Neural cell (in vitro differentiated cells): Measurements from ENCODE around the gene RNU7-1. TPM values are rescaled to one million over a fixed set of nuclear protein-coding genes. Genes with fewer than 3 reads are reported as not detected.

ENCODE experiments used
- H2AFZ ChIP-seq: fragments of 200-600, 300-800 bp; sonication (generic), shearing (Covaris generic); 2 replicates; pipeline ENCODE4 v1.6.0; 2014; ENCODE audit warnings: low read depth, mild to moderate bottlenecking, antibody characterized with exemption, low read length, moderate library complexity
- H3F3A ChIP-seq: fragments of 200-600 bp; shearing (Covaris generic); 2 replicates; pipeline ENCODE4 v1.6.1; 2016; ENCODE audit warnings: mild to moderate bottlenecking, moderate library complexity, mixed read lengths, antibody characterized with exemption, low read length; ENCODE audit not compliant: insufficient read depth, poor library complexity, severe bottlenecking
- H3K27ac ChIP-seq: fragments of 200-600, 300-800 bp; sonication (generic), shearing (Covaris generic); 2 replicates; pipeline ENCODE4 v1.5.1; 2014; ENCODE audit warnings: mild to moderate bottlenecking, low read length, moderate library complexity
- H3K27me3 ChIP-seq: fragments of 300-800, 200-600 bp; sonication (generic), shearing (Covaris generic); 2 replicates; pipeline ENCODE4 v1.6.0; 2014; ENCODE audit warnings: mild to moderate bottlenecking, low read depth, low read length, moderate library complexity; ENCODE audit not compliant: insufficient read depth
- H3K36me3 ChIP-seq: fragments of 300-800, 200-600 bp; sonication (generic), shearing (Covaris generic); 2 replicates; pipeline ENCODE4 v1.5.1; 2014; ENCODE audit warnings: mild to moderate bottlenecking, antibody characterized with exemption, low read length, moderate library complexity; ENCODE audit not compliant: insufficient read depth
- H3K4me2 ChIP-seq: fragments of 300-800, 200-600 bp; sonication (generic), shearing (Covaris generic); 2 replicates; pipeline ENCODE4 v1.6.0; 2014; ENCODE audit warnings: mild to moderate bottlenecking, low read length
- H3K4me3 ChIP-seq: fragments of 300-800, 200-600 bp; sonication (generic), shearing (Covaris generic); 2 replicates; pipeline ENCODE4 v1.5.1; 2014; ENCODE audit warnings: mild to moderate bottlenecking, low read length, moderate library complexity
- H3K79me2 ChIP-seq: fragments of 200-600 bp; shearing (Covaris generic); replicated peaks from 2 replicates; pipeline ENCODE4 v1.6.0; 2014; ENCODE audit warnings: mild to moderate bottlenecking, low read length, moderate library complexity; ENCODE audit not compliant: insufficient read depth
- H3K9ac ChIP-seq: fragments of 300-800, 200-600 bp; sonication (generic), shearing (Covaris generic); 2 replicates; pipeline ENCODE4 v1.6.1; 2016; ENCODE audit warnings: mild to moderate bottlenecking, low read length, mixed read lengths
- H3K9me2 ChIP-seq: fragments of 200-600 bp; shearing (Covaris generic); 2 replicates; pipeline ENCODE4 v1.6.1; 2016; ENCODE audit warnings: mild to moderate bottlenecking, low read length, mixed read lengths; ENCODE audit not compliant: insufficient read depth
- H3K9me3 ChIP-seq: fragments of 200-600, 300-800 bp; sonication (generic), shearing (Covaris generic); 2 replicates; pipeline ENCODE4 v1.6.1; 2016; ENCODE audit warnings: mild to moderate bottlenecking, mixed run types, low read length, moderate library complexity, mixed read lengths
- H4K20me1 ChIP-seq: fragments of 200-600 bp; shearing (Covaris generic); 2 replicates; pipeline ENCODE4 v1.6.1; 2016; ENCODE audit warnings: mild to moderate bottlenecking, mixed run types; ENCODE audit not compliant: insufficient read depth
- EP300 ChIP-seq: fragments of 450-650 bp; conservative IDR thresholded peaks from 2 replicates; pipeline ENCODE4 v1.6.1; 2014; ENCODE audit warnings: antibody characterized with exemption, mild to moderate bottlenecking, moderate library complexity; ENCODE audit not compliant: poor library complexity, severe bottlenecking
- EZH2 ChIP-seq: fragments of 200-600, 300-800 bp; shearing (Covaris generic), sonication (generic); IDR thresholded peaks from 2 replicates; pipeline ENCODE4 v1.6.1; 2014; ENCODE audit warnings: antibody characterized with exemption, low read length, borderline replicate concordance, mild to moderate bottlenecking; ENCODE audit not compliant: insufficient read depth, poor library complexity, severe bottlenecking
- MXI1 ChIP-seq: fragments of 450-650 bp; conservative IDR thresholded peaks from 2 replicates; pipeline ENCODE4 v1.6.1; 2014; ENCODE audit warnings: antibody characterized with exemption, mild to moderate bottlenecking; ENCODE audit not compliant: poor library complexity, severe bottlenecking
- POLR2AphosphoS5 ChIP-seq: IDR thresholded peaks from 2 replicates; pipeline ENCODE4 v1.6.1; 2012
- RAD21 ChIP-seq: fragments of 450-650 bp; conservative IDR thresholded peaks from 2 replicates; pipeline ENCODE4 v1.6.1; 2014; ENCODE audit warnings: antibody characterized with exemption, mild to moderate bottlenecking, moderate library complexity
- SMC3 ChIP-seq: fragments of 450-650 bp; conservative IDR thresholded peaks from 2 replicates; pipeline ENCODE4 v1.6.1; 2014; ENCODE audit warnings: antibody characterized with exemption, mild to moderate bottlenecking, moderate library complexity; ENCODE audit not compliant: poor library complexity
- TAF1 ChIP-seq: IDR thresholded peaks from 2 replicates; pipeline ENCODE4 v1.6.1; 2012; ENCODE audit warnings: low read depth
- polyA plus RNA-seq: library from polyadenylated mRNA; depleted of rRNA; stranded (reverse); fragments of >200 nt; gene quantifications from 2 replicates; pipeline ENCODE4 v1.2.3, GENCODE V29; 2014
- TF ChIP-seq, protein P1 (sequence below): fragments of 450-650 bp; IDR thresholded peaks from 2 replicates; pipeline ENCODE4 v1.5.1; 2014; ENCODE audit warnings: antibody characterized with exemption, mild to moderate bottlenecking, moderate library complexity; ENCODE audit not compliant: poor library complexity, severe bottlenecking
- TF ChIP-seq, protein P2 (sequence below): IDR thresholded peaks from 2 replicates; pipeline ENCODE4 v1.6.1; 2012; ENCODE audit warnings: borderline replicate concordance

RNU7-1 gene
- polyA plus RNA-seq, 1 donor from 2014 or later, result not detected

DNA sequence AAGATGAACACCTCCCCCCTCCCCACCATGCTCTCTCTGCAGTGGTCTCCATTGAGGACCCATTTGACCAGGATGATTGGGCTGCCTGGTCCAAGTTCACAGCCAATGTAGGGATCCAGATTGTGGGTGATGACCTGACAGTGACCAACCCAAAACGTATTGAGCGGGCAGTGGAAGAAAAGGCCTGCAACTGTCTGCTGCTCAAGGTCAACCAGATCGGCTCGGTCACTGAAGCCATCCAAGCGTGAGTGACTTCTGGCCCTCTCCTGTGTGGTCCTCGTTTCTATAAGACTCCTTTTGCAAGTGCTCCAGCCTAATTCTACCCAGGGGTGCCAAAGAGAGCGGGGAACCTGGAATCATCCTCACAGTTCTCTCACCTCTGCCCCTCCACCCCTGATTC, 22.1 kb upstream of the RNU7-1 start:
- H3K9ac ChIP-seq, result no peak overlapping the region
- no peaks in the 10 kb centered on the region for H3K79me2 ChIP-seq
- H3K4me2 ChIP-seq, result no peak overlapping the region
- H3K9me3 ChIP-seq, result no peaks in the 10 kb centered on the region
- H3K36me3 ChIP-seq, result no peaks in the 10 kb centered on the region
- no peaks in the 10 kb centered on the region for H3K9me2 ChIP-seq
- TF ChIP-seq SMC3 (no peak), TAF1 (no peak), RAD21 (no peak), POLR2AphosphoS5 (no peak), MXI1 (no peak)
- TF ChIP-seq, protein P1, sequence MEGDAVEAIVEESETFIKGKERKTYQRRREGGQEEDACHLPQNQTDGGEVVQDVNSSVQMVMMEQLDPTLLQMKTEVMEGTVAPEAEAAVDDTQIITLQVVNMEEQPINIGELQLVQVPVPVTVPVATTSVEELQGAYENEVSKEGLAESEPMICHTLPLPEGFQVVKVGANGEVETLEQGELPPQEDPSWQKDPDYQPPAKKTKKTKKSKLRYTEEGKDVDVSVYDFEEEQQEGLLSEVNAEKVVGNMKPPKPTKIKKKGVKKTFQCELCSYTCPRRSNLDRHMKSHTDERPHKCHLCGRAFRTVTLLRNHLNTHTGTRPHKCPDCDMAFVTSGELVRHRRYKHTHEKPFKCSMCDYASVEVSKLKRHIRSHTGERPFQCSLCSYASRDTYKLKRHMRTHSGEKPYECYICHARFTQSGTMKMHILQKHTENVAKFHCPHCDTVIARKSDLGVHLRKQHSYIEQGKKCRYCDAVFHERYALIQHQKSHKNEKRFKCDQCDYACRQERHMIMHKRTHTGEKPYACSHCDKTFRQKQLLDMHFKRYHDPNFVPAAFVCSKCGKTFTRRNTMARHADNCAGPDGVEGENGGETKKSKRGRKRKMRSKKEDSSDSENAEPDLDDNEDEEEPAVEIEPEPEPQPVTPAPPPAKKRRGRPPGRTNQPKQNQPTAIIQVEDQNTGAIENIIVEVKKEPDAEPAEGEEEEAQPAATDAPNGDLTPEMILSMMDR, result no peak
- TF ChIP-seq, protein P2, sequence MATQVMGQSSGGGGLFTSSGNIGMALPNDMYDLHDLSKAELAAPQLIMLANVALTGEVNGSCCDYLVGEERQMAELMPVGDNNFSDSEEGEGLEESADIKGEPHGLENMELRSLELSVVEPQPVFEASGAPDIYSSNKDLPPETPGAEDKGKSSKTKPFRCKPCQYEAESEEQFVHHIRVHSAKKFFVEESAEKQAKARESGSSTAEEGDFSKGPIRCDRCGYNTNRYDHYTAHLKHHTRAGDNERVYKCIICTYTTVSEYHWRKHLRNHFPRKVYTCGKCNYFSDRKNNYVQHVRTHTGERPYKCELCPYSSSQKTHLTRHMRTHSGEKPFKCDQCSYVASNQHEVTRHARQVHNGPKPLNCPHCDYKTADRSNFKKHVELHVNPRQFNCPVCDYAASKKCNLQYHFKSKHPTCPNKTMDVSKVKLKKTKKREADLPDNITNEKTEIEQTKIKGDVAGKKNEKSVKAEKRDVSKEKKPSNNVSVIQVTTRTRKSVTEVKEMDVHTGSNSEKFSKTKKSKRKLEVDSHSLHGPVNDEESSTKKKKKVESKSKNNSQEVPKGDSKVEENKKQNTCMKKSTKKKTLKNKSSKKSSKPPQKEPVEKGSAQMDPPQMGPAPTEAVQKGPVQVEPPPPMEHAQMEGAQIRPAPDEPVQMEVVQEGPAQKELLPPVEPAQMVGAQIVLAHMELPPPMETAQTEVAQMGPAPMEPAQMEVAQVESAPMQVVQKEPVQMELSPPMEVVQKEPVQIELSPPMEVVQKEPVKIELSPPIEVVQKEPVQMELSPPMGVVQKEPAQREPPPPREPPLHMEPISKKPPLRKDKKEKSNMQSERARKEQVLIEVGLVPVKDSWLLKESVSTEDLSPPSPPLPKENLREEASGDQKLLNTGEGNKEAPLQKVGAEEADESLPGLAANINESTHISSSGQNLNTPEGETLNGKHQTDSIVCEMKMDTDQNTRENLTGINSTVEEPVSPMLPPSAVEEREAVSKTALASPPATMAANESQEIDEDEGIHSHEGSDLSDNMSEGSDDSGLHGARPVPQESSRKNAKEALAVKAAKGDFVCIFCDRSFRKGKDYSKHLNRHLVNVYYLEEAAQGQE, result no peak
- H3K27ac ChIP-seq, result no peak overlapping the region
- no peak overlapping the region for H3K4me3 ChIP-seq
- no peak overlapping the region for H2AFZ ChIP-seq
- H3F3A ChIP-seq, result peaks cover 8% of the 10 kb centered on the region
- H4K20me1 ChIP-seq, result no peaks in the 10 kb centered on the region
- no peaks in the 10 kb centered on the region for H3K27me3 ChIP-seq

- no peaks in the 10 kb centered on the region for H3K27me3 ChIP-seq
- no peak overlapping the region for H3K27ac ChIP-seq
- H3K9me3 ChIP-seq, result no peaks in the 10 kb centered on the region
- no peak overlapping the region for H3K9ac ChIP-seq
- peaks cover 8% of the 10 kb centered on the region for H3F3A ChIP-seq
- H3K9me2 ChIP-seq, result no peaks in the 10 kb centered on the region
- no peaks in the 10 kb centered on the region for H4K20me1 ChIP-seq
- H2AFZ ChIP-seq, result no peak overlapping the region
- no peaks in the 10 kb centered on the region for H3K36me3 ChIP-seq
- TF ChIP-seq POLR2AphosphoS5, result no peak
- no peak for TF ChIP-seq RAD21
- TF ChIP-seq TAF1, result no peak
- no peak for TF ChIP-seq EP300
- TF ChIP-seq SMC3, result no peak
- TF ChIP-seq, protein P2, result no peak
- TF ChIP-seq, protein P1, result no peak
- no peak for TF ChIP-seq EZH2
- no peak overlapping the region for H3K4me2 ChIP-seq
- no peak overlapping the region for H3K4me3 ChIP-seq
- H3K79me2 ChIP-seq, result no peaks in the 10 kb centered on the region
Measured at GRCh38 chr12:6921996-6922946, 21.3 kb upstream of the RNU7-1 start.
